NCI-H82 (cell line): Measurements from ENCODE around the gene HDAC5.
A peak's percentile ranks its signal among the peaks of the same experiment; 100 is the strongest.
"Not testable (repeated sequence)": the region's sequence is repeated elsewhere in the genome, so short reads cannot be mapped to it uniquely, and the experiment has no call there.

Source experiments
- DNase-seq: peaks from one replicate; lab custom pipeline; 2025; lab: John Stamatoyannopoulos, UW

Gene HDAC5

GRCh38 chr17:44133918-44134476, 10.6 kb upstream of the HDAC5 start:
- no peak for DNase-seq

GRCh38 chr17:44132275-44132821, 8.9 kb upstream of the HDAC5 start:
- no peak for DNase-seq

GRCh38 chr17:44131372-44131771, 7.9 kb upstream of the HDAC5 start:
- DNase-seq: not testable (repeated sequence)

DNA sequence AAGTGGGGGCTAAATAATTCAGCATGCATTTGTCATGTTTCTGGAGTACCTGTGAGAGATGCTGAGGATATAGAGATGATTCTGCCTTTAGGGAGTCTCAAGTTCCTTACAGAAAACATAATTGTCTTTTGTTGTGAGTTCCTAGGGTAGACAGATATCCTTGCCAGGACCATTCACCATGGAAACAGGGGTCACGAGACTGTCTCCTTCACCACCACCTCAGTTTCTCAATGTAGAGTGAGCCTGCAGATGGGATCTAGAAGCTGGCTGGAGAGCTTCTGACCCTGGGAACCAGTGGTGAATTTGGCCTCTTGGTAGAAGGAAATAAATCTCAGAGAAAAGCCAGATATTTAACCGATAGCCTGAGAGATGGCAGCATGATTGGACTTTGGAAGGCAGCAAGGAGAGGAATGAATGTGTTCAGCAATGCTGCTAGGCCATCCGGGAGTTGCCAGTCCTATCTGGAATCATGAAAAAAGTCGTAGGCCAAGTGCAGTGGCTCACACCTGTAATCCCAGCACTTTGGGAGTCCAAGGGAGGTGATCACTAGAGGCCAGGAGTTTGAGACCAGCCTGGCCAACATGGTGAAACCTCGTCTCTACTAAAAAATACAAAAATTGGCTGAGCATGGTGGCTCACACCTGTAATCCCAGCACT, 7.4 kb upstream of the HDAC5 start:
- DNase-seq: no peak

- no peak for DNase-seq
Measured at GRCh38 chr17:44128383-44128782, 4.9 kb upstream of the HDAC5 start.

DNA sequence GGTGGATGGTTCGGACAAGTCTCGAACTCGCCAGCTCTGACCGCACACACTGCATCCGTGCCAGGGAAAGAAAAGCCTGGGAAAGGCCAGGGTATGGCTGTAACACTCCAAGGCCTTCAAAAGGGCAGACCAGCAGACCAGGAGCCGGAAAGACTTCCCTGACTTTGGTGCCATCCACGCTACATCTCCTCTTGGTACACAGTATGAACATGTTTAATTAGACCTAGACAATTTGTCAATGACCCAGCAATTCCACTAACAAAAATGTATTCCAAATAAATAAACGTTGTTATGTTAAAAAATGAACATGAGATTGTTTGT, 637 bp upstream of the HDAC5 start:
- DNase-seq: no peak

DNA sequence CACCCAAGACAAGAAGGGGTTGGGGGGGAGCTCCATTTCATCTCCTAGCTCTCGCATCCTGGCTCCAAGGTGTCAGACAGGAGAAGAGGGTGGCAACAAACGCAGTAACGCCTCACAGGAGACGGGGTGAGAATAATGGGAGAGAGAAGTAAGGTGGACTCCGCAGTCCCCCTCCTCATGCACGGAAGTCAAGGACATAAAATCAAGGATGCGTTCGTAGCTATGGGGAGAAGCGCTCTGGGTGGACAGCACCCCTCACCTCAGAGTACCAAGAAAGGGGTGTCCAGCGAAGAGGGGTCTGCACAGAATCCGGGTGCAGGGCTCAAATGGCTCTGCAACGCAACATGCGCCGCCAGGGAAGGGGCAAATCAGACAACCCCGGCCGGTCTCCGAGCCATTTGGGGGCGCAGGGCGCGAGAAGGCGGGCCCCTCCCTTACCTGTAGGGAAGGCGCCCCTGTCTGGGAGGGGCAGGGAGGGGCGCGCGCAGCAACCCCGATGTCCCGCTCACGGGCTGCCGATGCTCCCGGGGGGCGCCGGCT, 555 bp downstream of the HDAC5 start:
- DNase-seq: peak; percentile 32

- DNase-seq: peak; percentile 44
Measured at GRCh38 chr17:44121997-44122815, 1.2 kb downstream of the HDAC5 start.

DNA sequence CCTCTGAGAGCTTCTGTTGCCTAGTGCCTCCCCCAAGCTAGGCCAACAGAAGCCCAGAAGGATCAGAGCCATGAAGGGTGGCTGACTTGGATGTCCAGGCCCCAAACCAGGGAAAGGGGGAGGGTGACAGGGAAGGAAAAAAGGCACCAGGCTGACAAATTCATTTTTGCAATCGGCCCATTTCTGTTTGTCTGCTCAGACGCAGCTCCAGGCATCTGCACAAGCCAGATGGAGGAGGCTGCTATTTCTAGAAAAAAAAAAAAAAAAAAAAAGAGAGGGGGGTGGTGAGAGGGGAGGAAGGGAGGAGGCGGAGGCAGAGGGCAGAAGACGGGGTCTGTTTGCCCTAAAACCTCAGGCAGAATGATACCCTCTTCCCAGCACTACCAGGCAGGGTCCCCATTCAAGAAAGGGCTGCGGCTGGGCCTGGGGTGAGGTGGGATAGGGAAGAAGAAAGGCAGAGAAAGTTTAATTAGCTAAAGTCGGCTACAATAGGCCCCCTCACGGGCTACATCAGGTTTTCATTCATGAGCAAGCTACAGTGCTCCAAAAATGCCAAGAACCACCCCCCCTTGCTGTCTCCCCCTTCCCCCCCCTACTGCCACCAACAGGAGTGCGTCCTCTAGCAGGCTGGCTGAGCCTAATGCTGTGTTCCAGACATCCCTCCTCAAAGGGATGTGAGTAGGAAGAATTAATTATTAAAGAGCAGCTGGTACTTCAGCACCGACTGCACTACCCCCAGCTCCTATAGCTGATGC, 2.4 kb downstream of the HDAC5 start:
- DNase-seq: peak; percentile 82

- not testable (repeated sequence) for DNase-seq
Measured at GRCh38 chr17:44120281-44120680, 3.2 kb downstream of the HDAC5 start.

- no peak for DNase-seq
Measured at GRCh38 chr17:44119798-44120197, 3.6 kb downstream of the HDAC5 start.

DNA sequence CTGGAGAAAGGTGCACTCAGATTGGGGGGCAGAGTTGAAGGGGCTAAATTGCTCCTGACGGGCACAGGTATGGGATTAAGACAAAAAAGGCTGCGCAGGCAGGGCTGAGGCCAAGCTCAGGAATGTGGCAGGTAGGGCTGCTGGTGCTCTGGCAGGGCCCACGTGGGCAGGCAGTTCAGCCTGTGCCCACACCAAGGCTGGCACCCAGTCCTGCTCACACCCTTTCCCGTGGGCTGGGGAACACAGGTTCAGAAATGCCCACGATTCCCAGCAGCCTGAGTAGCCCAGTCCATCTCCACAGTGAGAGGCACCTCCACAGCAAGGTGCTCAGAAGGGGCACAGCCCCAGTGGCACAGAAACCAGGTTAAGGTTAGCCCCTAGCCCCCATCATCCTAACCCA, 4.4 kb downstream of the HDAC5 start:
- no peak for DNase-seq

GRCh38 chr17:44118427-44119050, 4.9 kb downstream of the HDAC5 start:
- peak; percentile 63 for DNase-seq

- DNase-seq: no peak
Measured at GRCh38 chr17:44117351-44117750, 6.1 kb downstream of the HDAC5 start.

- peak; percentile 71 for DNase-seq
Measured at GRCh38 chr17:44115585-44116415, 7.6 kb downstream of the HDAC5 start.

GRCh38 chr17:44113868-44114840, 9.3 kb downstream of the HDAC5 start:
- no peak for DNase-seq

DNA sequence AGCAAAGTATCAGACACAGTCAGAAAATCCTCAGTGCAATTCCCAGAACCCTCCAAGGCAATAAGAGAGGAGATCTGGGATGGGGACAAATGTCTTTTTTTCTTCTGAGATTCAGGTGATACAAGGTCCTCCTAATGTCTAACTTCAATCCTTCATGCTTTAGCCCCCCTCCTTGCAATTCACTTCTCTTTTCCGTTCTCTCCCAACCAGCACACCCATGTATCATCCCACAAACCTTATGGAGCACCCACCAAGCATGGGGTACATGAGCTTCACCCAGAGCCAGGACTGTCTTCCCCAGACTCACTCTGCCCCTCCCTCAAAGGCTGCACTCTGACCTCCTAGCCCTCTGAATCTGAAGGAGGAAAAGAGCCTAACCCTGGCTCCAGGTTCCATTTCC, 10.1 kb downstream of the HDAC5 start:
- no peak for DNase-seq

- DNase-seq: no peak
Measured at GRCh38 chr17:44112284-44113280, 10.9 kb downstream of the HDAC5 start.
